H1 (cell line): Measurements from ENCODE around the gene PTH1R. TPM values are rescaled to one million over a fixed set of nuclear protein-coding genes. Genes with fewer than 3 reads are reported as not detected.

Experiments
- CTCF ChIA-PET: fragments of 300-600 bp; sonication (Branson Sonifier 250); formaldehyde crosslinking; loops from one replicate; lab custom pipeline; 2021; ENCODE audit not compliant: partially characterized antibody; lab: Charles Lee
- POLR2A ChIA-PET: fragments of 300-600 bp; sonication (Branson Sonifier 250); formaldehyde crosslinking; loops from one replicate; lab custom pipeline; 2021; ENCODE audit warnings: inconsistent platforms; ENCODE audit not compliant: partially characterized antibody; lab: Charles Lee
- DNase-seq, 2 experiments: peaks; one replicate each; pipeline versions ENCODE4 v3.0.0 to v3.0.0-alpha.2; 2010 to 2022; ENCODE audit warnings: low spot score in 2 of 2, low read depth in 1 of 2, mixed read lengths in 1 of 2
- FAIRE-seq: peaks from 2 replicates; lab custom pipeline; 2011; peaks lifted over from hg19 to GRCh38; lab: Jason Lieb, UNC
- H2AFZ ChIP-seq: 2 replicates; pipeline ENCODE4 v1.8.1; 2012; ENCODE audit warnings: low read length, inconsistent platforms
- H2AK5ac ChIP-seq: 2 replicates; pipeline ENCODE4 v1.6.1; 2013; ENCODE audit warnings: low read depth, low read length
- H2BK120ac ChIP-seq: replicated peaks from 2 replicates; pipeline ENCODE3; 2013; ENCODE audit warnings: low read depth, low read length, inconsistent platforms
- H2BK12ac ChIP-seq: 2 replicates; pipeline ENCODE4 v1.6.1; 2013; ENCODE audit warnings: low read depth, low read length
- H2BK15ac ChIP-seq: 2 replicates; pipeline ENCODE4 v1.6.1; 2013; ENCODE audit warnings: low read length
- H2BK20ac ChIP-seq: 2 replicates; pipeline ENCODE4 v1.6.1; 2013; ENCODE audit warnings: low read length
- H2BK5ac ChIP-seq: 2 replicates; pipeline ENCODE4 v1.6.1; 2013; ENCODE audit warnings: low read depth, low read length
- H3K14ac ChIP-seq: 2 replicates; pipeline ENCODE4 v1.6.1; 2013; ENCODE audit warnings: inconsistent platforms; ENCODE audit not compliant: insufficient read length
- H3K18ac ChIP-seq: 2 replicates; pipeline ENCODE4 v1.6.1; 2013; ENCODE audit warnings: low read length; ENCODE audit errors: extremely low read depth
- H3K23ac ChIP-seq: 2 replicates; pipeline ENCODE4 v1.6.1; 2013; ENCODE audit warnings: inconsistent platforms; ENCODE audit not compliant: insufficient read length
- H3K23me2 ChIP-seq: 2 replicates; pipeline ENCODE4 v1.6.1; 2013; ENCODE audit warnings: low read depth, low read length
- H3K27ac ChIP-seq: 2 replicates; pipeline ENCODE4 v1.6.1; 2011; ENCODE audit warnings: low read depth, low read length, inconsistent platforms
- H3K27me3 ChIP-seq, 4 experiments: replicated peaks in 1 of 4; 1 replicate in 1 of 4; 2 replicates in 3 of 4; pipeline versions ENCODE4 v1.6.1 to v1.8.1; 2011 to 2013; ENCODE audit warnings: low read length in 3 of 4, mild to moderate bottlenecking in 3 of 4, inconsistent platforms in 2 of 4, mixed read lengths in 2 of 4, moderate library complexity in 1 of 4; ENCODE audit not compliant: control insufficient read depth in 3 of 4, insufficient read depth in 3 of 4; ENCODE audit errors: extremely low read depth in 1 of 4
- H3K36me3 ChIP-seq, 4 experiments: 2 replicates each; pipeline versions ENCODE4 v1.6.1 to v1.8.1; 2011 to 2013; ENCODE audit warnings: mild to moderate bottlenecking in 4 of 4, low read length in 3 of 4, moderate library complexity in 2 of 4, control low read depth in 1 of 4, inconsistent platforms in 1 of 4; ENCODE audit not compliant: insufficient read depth in 4 of 4, control insufficient read depth in 2 of 4
- H3K4ac ChIP-seq: replicated peaks from 2 replicates; pipeline ENCODE3; 2013; ENCODE audit warnings: low read length, low read depth, mixed read lengths, inconsistent platforms; ENCODE audit not compliant: insufficient read length
- H3K4me1 ChIP-seq, 4 experiments: replicated peaks in 1 of 4; 1 replicate in 1 of 4; 2 replicates in 3 of 4; pipeline versions ENCODE4 v1.6.1 to v1.8.1; 2011 to 2013; ENCODE audit warnings: low read length in 3 of 4, inconsistent platforms in 2 of 4, mixed read lengths in 1 of 4; ENCODE audit not compliant: insufficient read depth in 4 of 4, control insufficient read depth in 3 of 4
- H3K4me2 ChIP-seq, 2 experiments: 2 replicates each; pipeline versions ENCODE4 v1.6.1 to v1.8.1; 2011 to 2013; ENCODE audit warnings: low read depth in 2 of 2, low read length in 2 of 2, control low read depth in 1 of 2, inconsistent platforms in 1 of 2, mild to moderate bottlenecking in 1 of 2; ENCODE audit not compliant: insufficient read depth in 1 of 2
- H3K4me3 ChIP-seq, 4 experiments: fragments of 200-600, 300-600 bp in 1 of 4; sonication (generic), shearing (Covaris generic), sonication (Bioruptor Twin) in 1 of 4; 2 replicates each; pipeline versions ENCODE4 v1.5.1 to v1.8.1; 2011 to 2016; ENCODE audit warnings: low read length in 4 of 4, low read depth in 3 of 4, control low read depth in 2 of 4, inconsistent platforms in 2 of 4, mild to moderate bottlenecking in 2 of 4, mixed read lengths in 1 of 4, moderate library complexity in 1 of 4; ENCODE audit not compliant: insufficient read depth in 2 of 4; ENCODE audit errors: extremely low read depth in 1 of 4
- H3K56ac ChIP-seq: replicated peaks from 2 replicates; pipeline ENCODE3; 2013; ENCODE audit warnings: low read depth, mild to moderate bottlenecking, mixed read lengths, low read length, inconsistent platforms; ENCODE audit not compliant: insufficient read length
- H3K79me1 ChIP-seq: 2 replicates; pipeline ENCODE4 v1.6.1; 2013; ENCODE audit warnings: low read depth, low read length, control low read depth
- H3K79me2 ChIP-seq, 2 experiments: 2 replicates each; pipeline versions ENCODE4 v1.6.1 to v1.8.1; 2012 to 2013; ENCODE audit warnings: low read length in 2 of 2, mild to moderate bottlenecking in 2 of 2, inconsistent platforms in 1 of 2; ENCODE audit not compliant: insufficient read depth in 2 of 2, control insufficient read depth in 1 of 2
- H3K9ac ChIP-seq, 4 experiments: replicated peaks in 1 of 4; 1 replicate in 1 of 4; 2 replicates in 3 of 4; pipeline versions ENCODE4 v1.6.1 to v1.8.1; 2011 to 2013; ENCODE audit warnings: low read depth in 3 of 4, low read length in 3 of 4, control low read depth in 2 of 4, mild to moderate bottlenecking in 2 of 4, moderate library complexity in 2 of 4, inconsistent platforms in 1 of 4; ENCODE audit errors: extremely low read depth in 1 of 4
- H3K9me3 ChIP-seq, 2 experiments: 2 replicates each; pipeline versions ENCODE4 v1.6.1 to v1.8.1; 2012 to 2013; ENCODE audit warnings: mild to moderate bottlenecking in 2 of 2, moderate library complexity in 2 of 2, control low read depth in 1 of 2, inconsistent platforms in 1 of 2, low read depth in 1 of 2, low read length in 1 of 2, mixed read lengths in 1 of 2; ENCODE audit not compliant: insufficient read depth in 2 of 2
- H4K20me1 ChIP-seq, 2 experiments: replicated peaks in 1 of 2; 2 replicates each; pipeline versions ENCODE3 to v1.8.1; 2011 to 2013; ENCODE audit warnings: inconsistent platforms in 2 of 2, low read length in 2 of 2, mild to moderate bottlenecking in 1 of 2; ENCODE audit not compliant: insufficient read depth in 2 of 2, control insufficient read depth in 1 of 2
- H4K5ac ChIP-seq: 2 replicates; pipeline ENCODE4 v1.6.1; 2013; ENCODE audit warnings: low read length, low read depth, mixed read lengths, inconsistent platforms; ENCODE audit not compliant: insufficient read length
- H4K8ac ChIP-seq: 2 replicates; pipeline ENCODE4 v1.8.0; 2013; ENCODE audit warnings: mild to moderate bottlenecking, moderate library complexity, low read length, inconsistent platforms; ENCODE audit not compliant: insufficient read depth; ENCODE audit errors: extremely low read depth
- H4K91ac ChIP-seq: replicated peaks from 2 replicates; pipeline ENCODE3; 2013; ENCODE audit warnings: low read length, mixed read lengths, inconsistent platforms; ENCODE audit not compliant: insufficient read length
- ASH2L ChIP-seq: fragments of 200-600, 300-600 bp; sonication (generic); IDR thresholded peaks from one replicate; pipeline ENCODE4 v1.7.1; 2017; ENCODE audit warnings: low read length
- ATF3 ChIP-seq: IDR thresholded peaks from 2 replicates; pipeline ENCODE4 v1.6.1; 2011; ENCODE audit warnings: low read depth, mild to moderate bottlenecking, low read length; ENCODE audit not compliant: insufficient read depth
- E2F6 ChIP-seq: IDR thresholded peaks from 2 replicates; pipeline ENCODE4 v1.6.1; 2012; ENCODE audit warnings: inconsistent platforms
- EGR1 ChIP-seq: IDR thresholded peaks from 2 replicates; pipeline ENCODE4 v1.6.1; 2011; ENCODE audit warnings: low read depth, low read length, borderline replicate concordance
- EP300 ChIP-seq, 2 experiments: IDR thresholded peaks; 1 replicate in 1 of 2; 2 replicates in 1 of 2; pipeline ENCODE4 v1.6.1; 2011 to 2012; ENCODE audit warnings: low read depth in 2 of 2, low read length in 2 of 2, mild to moderate bottlenecking in 2 of 2, borderline replicate concordance in 1 of 2, inconsistent platforms in 1 of 2, moderate library complexity in 1 of 2
- JUN ChIP-seq: IDR thresholded peaks from 2 replicates; pipeline ENCODE4 v1.6.1; 2011; ENCODE audit warnings: low read depth, mild to moderate bottlenecking, improper control_type of control experiment, low read length
- KDM1A ChIP-seq: fragments of 200-600, 300-600 bp; sonication (generic); IDR thresholded peaks from 2 replicates; pipeline ENCODE4 v1.7.1; 2016; ENCODE audit warnings: mild to moderate bottlenecking, low read length, borderline replicate concordance
- KDM4A ChIP-seq: IDR thresholded peaks from one replicate; pipeline ENCODE4 v1.7.1; 2012; ENCODE audit warnings: low read depth, mild to moderate bottlenecking, moderate library complexity, low read length, inconsistent platforms; ENCODE audit not compliant: severe bottlenecking
- POU5F1 ChIP-seq: IDR thresholded peaks from 2 replicates; pipeline ENCODE4 v1.6.1; 2011; ENCODE audit warnings: low read depth, mild to moderate bottlenecking, low read length, moderate library complexity
- RAD21 ChIP-seq, 2 experiments: IDR thresholded peaks in 1 of 2; conservative IDR thresholded peaks in 1 of 2; 2 replicates each; pipeline ENCODE4 v1.6.1; 2011; ENCODE audit warnings: low read depth in 2 of 2, low read length in 2 of 2, improper control_type of control experiment in 1 of 2, inconsistent platforms in 1 of 2, mild to moderate bottlenecking in 1 of 2, moderate library complexity in 1 of 2
- SP2 ChIP-seq: IDR thresholded peaks from 2 replicates; pipeline ENCODE4 v1.6.1; 2012; ENCODE audit warnings: mild to moderate bottlenecking, low read length, inconsistent platforms
- TCF12 ChIP-seq: IDR thresholded peaks from 2 replicates; pipeline ENCODE4 v1.6.1; 2011; ENCODE audit warnings: low read depth, mild to moderate bottlenecking, low read length
- YY1 ChIP-seq: IDR thresholded peaks from 2 replicates; pipeline ENCODE4 v1.6.1; 2011; ENCODE audit warnings: low read depth, mild to moderate bottlenecking, low read length
- WGBS, 2 experiments: shearing (Covaris generic) in 1 of 2; methylation state at CpG; one replicate each; pipeline versions ENCODE4 v1.1.6 to v1.1.7; 2013 to 2015; ENCODE audit warnings: low lambda C conversion rate in 2 of 2, mixed read lengths in 2 of 2, inconsistent platforms in 1 of 2, low coverage in 1 of 2, missing lambda C conversion rate in 1 of 2; ENCODE audit not compliant: insufficient replicate concordance in 2 of 2, insufficient coverage in 1 of 2, insufficient read length in 1 of 2; ENCODE audit errors: extremely low coverage in 1 of 2, missing lambda C conversion rate in 1 of 2; 5-methylcytosine and 5-hydroxymethylcytosine counted together
- polyA plus RNA-seq, 7 experiments: library from polyadenylated mRNA; depleted of rRNA in 3 of 7; stranded (reverse) in 5 of 7; unstranded in 2 of 7; fragments of >200 nt in 5 of 7; fragments of 200-250 nt in 2 of 7; gene quantifications; 1 replicate in 5 of 7; 2 replicates in 1 of 7; 4 replicates in 1 of 7; pipeline versions ENCODE4 v1.2.1 to v1.2.3, GENCODE V29; 2011 to 2013; ENCODE audit warnings: missing spikeins in 2 of 7, mixed read lengths in 2 of 7
- total RNA-seq: library from RNA; stranded (reverse); fragmentation: NEBNext Ultra II Directional; extraction: Animal tissue kit (Norgen Biotek cat#: 25700); gene quantifications from 2 replicates; pipeline ENCODE4 v1.2.1, GENCODE V29; 2021

Gene PTH1R
- total and polyA plus RNA-seq, 2 of the 8 experiments (the other 6 are each of a cell fraction or from before 2014, with no cell fraction given) = 0.57 to 1.5 TPM

- no peak overlapping the region for H3K14ac ChIP-seq
- no peaks in the 10 kb centered on the region for H4K20me1 ChIP-seq
- H2BK20ac ChIP-seq = no peak overlapping the region
- H3K23ac ChIP-seq = no peak overlapping the region
- no peak overlapping the region for H3K9ac ChIP-seq
- no peaks in the 10 kb centered on the region for H3K79me1 ChIP-seq
- no peak for FAIRE-seq
- H3K27me3 ChIP-seq = no peaks in the 10 kb centered on the region
- H3K18ac ChIP-seq = no peak overlapping the region
- H3K56ac ChIP-seq = no peak overlapping the region
- WGBS, 2 experiments = 81% methylated on average over 2 of the region's 2 CpGs; no CpG with 5 or more reads in 1 of the 2 experiments
- peaks cover 0 to 14% of the 10 kb centered on the region in 2 experiments for H3K9me3 ChIP-seq
- ChIA-PET CTCF (interaction anchor here (1.2 to 1.6 kb wide), 2 partner anchors 21 to 136 kb away, joined by 3 to 6 read pairs; no protein-coding TSS in a partner anchor), POLR2A (no interaction called here)
- H3K4me1 ChIP-seq = no peaks in the 10 kb centered on the region
- H3K27ac ChIP-seq = no peak overlapping the region
- H4K91ac ChIP-seq = no peak overlapping the region
- H3K79me2 ChIP-seq = no peaks in the 10 kb centered on the region
- H3K4ac ChIP-seq = no peak overlapping the region
- no peaks in the 10 kb centered on the region; the same call in 1 of the 2 replicates for H3K23me2 ChIP-seq
- H4K5ac ChIP-seq = no peak overlapping the region
- no peak overlapping the region for H2AK5ac ChIP-seq
- H2BK12ac ChIP-seq = no peak overlapping the region
- H2BK120ac ChIP-seq = no peak overlapping the region
- no peak overlapping the region for H2BK15ac ChIP-seq
- H2AFZ ChIP-seq = no peak overlapping the region
- DNase-seq = no peak
- no peak overlapping the region for H2BK5ac ChIP-seq
- no peak overlapping the region for H3K4me2 ChIP-seq
- H3K36me3 ChIP-seq = no peaks in the 10 kb centered on the region
- no peak overlapping the region for H3K4me3 ChIP-seq
- no peak overlapping the region for H4K8ac ChIP-seq
- no peak for TF ChIP-seq KDM4A
- no peak for TF ChIP-seq YY1
- TF ChIP-seq SP2 = no peak
- no peak for TF ChIP-seq ATF3
- TF ChIP-seq EGR1 = no peak
- no peak for TF ChIP-seq EP300 (IDR thresholded peaks at IDR 0.05; ENCODE audit: borderline replicate concordance in 1 of 2, low read depth in 2 of 2, low read length in 2 of 2)
- no peak for TF ChIP-seq ASH2L
- no peak for TF ChIP-seq TCF12
- TF ChIP-seq E2F6 = no peak
- TF ChIP-seq JUN = no peak
- TF ChIP-seq RAD21 (IDR thresholded peaks at IDR 0.05 in 1 of 2, conservative IDR thresholded peaks at IDR 0.05 in 1 of 2; ENCODE audit: low read depth in 2 of 2, low read length in 2 of 2) = no peak
- TF ChIP-seq KDM1A = no peak
- no peak for TF ChIP-seq POU5F1
Measured at GRCh38 chr3:46838301-46838700, 39.2 kb upstream of the PTH1R start.
